Hematopoietic multipotent progenitor cell treated with erythropoietin and hydrocortisone succinate and interleukin-3 and kit ligand, for 4 days (in vitro differentiated cells): ENCODE results near the gene REEP5.
"Not testable (repeated sequence)": the region's sequence is repeated elsewhere in the genome, so short reads cannot be mapped to it uniquely, and the experiment has no call there.

Experiments
- DNase-seq: peaks from one replicate; pipeline ENCODE4 v3.0.0-alpha.2; 2015

REEP5 gene

GRCh38 chr5:112921833-112922817, at the start of gene REEP5:
TSS of gene REEP5 (minus strand) at chr5:112922227. CDS start at chr5:112922190, 37 bp downstream.
- DNase-seq: peak; percentile 94

GRCh38 chr5:112971276-112971675, 49.2 kb upstream of the REEP5 start:
- no peak for DNase-seq

- no peak for DNase-seq
Observed at GRCh38 chr5:112968411-112969106, 46.5 kb upstream of the REEP5 start.

GRCh38 chr5:112967520-112968083, 45.6 kb upstream of the REEP5 start:
- DNase-seq: no peak

GRCh38 chr5:112965733-112966306, 43.8 kb upstream of the REEP5 start:
- no peak for DNase-seq

GRCh38 chr5:112963374-112963733, 41.3 kb upstream of the REEP5 start:
- not testable (repeated sequence) for DNase-seq

GRCh38 chr5:112960863-112961504, 39.0 kb upstream of the REEP5 start:
- no peak for DNase-seq

GRCh38 chr5:112960315-112960714, 38.3 kb upstream of the REEP5 start:
- no peak for DNase-seq

GRCh38 chr5:112959872-112960271, 37.8 kb upstream of the REEP5 start:
- not testable (repeated sequence) for DNase-seq

GRCh38 chr5:112958093-112959088, 36.4 kb upstream of the REEP5 start:
- peak; percentile 48 for DNase-seq

GRCh38 chr5:112957036-112957808, 35.2 kb upstream of the REEP5 start:
- DNase-seq: no peak

- no peak for DNase-seq
Observed at GRCh38 chr5:112956606-112957005, 34.6 kb upstream of the REEP5 start.

GRCh38 chr5:112951124-112951702, 29.2 kb upstream of the REEP5 start:
- no peak for DNase-seq

GRCh38 chr5:112948458-112948857, 26.4 kb upstream of the REEP5 start:
- no peak for DNase-seq

GRCh38 chr5:112940670-112941069, 18.6 kb upstream of the REEP5 start:
- no peak for DNase-seq

GRCh38 chr5:112938286-112938685, 16.3 kb upstream of the REEP5 start:
- DNase-seq: no peak

- no peak for DNase-seq
Observed at GRCh38 chr5:112935675-112936074, 13.6 kb upstream of the REEP5 start.

- no peak for DNase-seq
Observed at GRCh38 chr5:112934366-112934663, 12.3 kb upstream of the REEP5 start.

GRCh38 chr5:112933651-112934365, 11.8 kb upstream of the REEP5 start:
- DNase-seq: no peak

- no peak for DNase-seq
Observed at GRCh38 chr5:112933105-112933504, 11.1 kb upstream of the REEP5 start.
